HL-60 (cell line): ENCODE data around the gene PITPNC1.

Source experiments
- DNase-seq, 2 experiments: peaks; one replicate each; pipeline ENCODE4 v3.0.0-alpha.2; 2010 to 2020; ENCODE audit warnings: low read depth in 1 of 2, low spot score in 1 of 2
- H3K27ac ChIP-seq: fragments of 250-450 bp; sonication (Bioruptor Pico); replicated peaks from 2 replicates; pipeline ENCODE4 v1.5.1; 2020; ENCODE audit warnings: mild to moderate bottlenecking, moderate library complexity
- H3K27me3 ChIP-seq: fragments of 250-450 bp; sonication (Bioruptor Pico); 2 replicates; pipeline ENCODE4 v1.5.1; 2021; ENCODE audit warnings: mild to moderate bottlenecking, moderate library complexity; ENCODE audit not compliant: insufficient read depth, poor library complexity, severe bottlenecking
- H3K4me3 ChIP-seq: replicated peaks from 2 replicates; pipeline ENCODE4 v1.5.1; 2011; ENCODE audit warnings: mild to moderate bottlenecking, control low read depth, low read length; ENCODE audit not compliant: insufficient read depth
- GABPA ChIP-seq: IDR thresholded peaks from 2 replicates; pipeline ENCODE4 v1.6.1; 2012; ENCODE audit warnings: low read depth
- POLR2AphosphoS5 ChIP-seq: IDR thresholded peaks from 2 replicates; pipeline ENCODE4 v1.6.1; 2012; ENCODE audit warnings: low read depth
- SPI1 ChIP-seq: IDR thresholded peaks from 2 replicates; pipeline ENCODE4 v1.6.1; 2012; ENCODE audit warnings: low read depth, mild to moderate bottlenecking, borderline replicate concordance
- TF ChIP-seq, protein P1 (sequence below): IDR thresholded peaks from one replicate; pipeline ENCODE4 v1.5.1; 2011; ENCODE audit warnings: low read length, control low read depth, inconsistent platforms; ENCODE audit not compliant: insufficient read depth
- TF ChIP-seq, protein P2 (sequence below): IDR thresholded peaks from 2 replicates; pipeline ENCODE4 v1.6.1; 2012; ENCODE audit warnings: low read depth; ENCODE audit not compliant: insufficient replicate concordance

Gene PITPNC1

DNA sequence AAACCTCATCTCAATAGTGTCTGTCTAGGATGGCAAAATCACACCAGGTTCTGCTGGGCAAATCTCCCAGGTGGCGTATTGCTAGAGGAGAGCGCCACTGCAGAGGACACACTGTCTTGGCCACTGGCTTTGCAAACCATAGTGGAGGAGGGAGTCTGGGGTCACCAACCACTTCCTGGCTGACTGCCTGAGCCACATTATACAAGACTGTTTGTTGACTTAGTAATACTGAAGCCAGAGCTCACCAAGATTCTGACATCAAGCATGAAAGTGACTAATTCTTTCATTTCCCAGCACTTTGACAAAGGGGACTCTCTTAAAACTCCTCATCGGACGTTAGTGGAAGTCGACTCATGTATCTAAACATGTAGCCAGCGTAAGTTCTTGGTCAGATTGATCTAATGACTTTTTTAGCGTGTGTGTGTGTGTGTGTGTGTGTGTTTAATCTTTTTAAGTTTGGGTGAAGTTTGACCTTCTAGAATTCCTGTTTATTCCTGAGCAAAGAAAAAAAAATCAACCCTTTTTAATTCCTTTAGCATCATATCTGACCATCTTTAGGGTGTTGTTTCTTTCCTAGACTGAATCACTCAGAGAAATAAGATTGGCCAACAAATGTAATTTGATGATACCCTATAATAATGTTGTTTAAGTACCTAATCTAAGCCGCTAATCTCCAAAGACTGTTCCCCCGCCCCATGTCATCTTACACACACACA is 13.7 kb downstream of the PITPNC1 start:
- H3K27ac ChIP-seq = no peak overlapping the region
- DNase-seq = no peak
- no peaks in the 10 kb centered on the region for H3K27me3 ChIP-seq
- H3K4me3 ChIP-seq = no peak overlapping the region
- TF ChIP-seq POLR2AphosphoS5 (no peak), SPI1 (no peak), GABPA (no peak)
- TF ChIP-seq, protein P1, sequence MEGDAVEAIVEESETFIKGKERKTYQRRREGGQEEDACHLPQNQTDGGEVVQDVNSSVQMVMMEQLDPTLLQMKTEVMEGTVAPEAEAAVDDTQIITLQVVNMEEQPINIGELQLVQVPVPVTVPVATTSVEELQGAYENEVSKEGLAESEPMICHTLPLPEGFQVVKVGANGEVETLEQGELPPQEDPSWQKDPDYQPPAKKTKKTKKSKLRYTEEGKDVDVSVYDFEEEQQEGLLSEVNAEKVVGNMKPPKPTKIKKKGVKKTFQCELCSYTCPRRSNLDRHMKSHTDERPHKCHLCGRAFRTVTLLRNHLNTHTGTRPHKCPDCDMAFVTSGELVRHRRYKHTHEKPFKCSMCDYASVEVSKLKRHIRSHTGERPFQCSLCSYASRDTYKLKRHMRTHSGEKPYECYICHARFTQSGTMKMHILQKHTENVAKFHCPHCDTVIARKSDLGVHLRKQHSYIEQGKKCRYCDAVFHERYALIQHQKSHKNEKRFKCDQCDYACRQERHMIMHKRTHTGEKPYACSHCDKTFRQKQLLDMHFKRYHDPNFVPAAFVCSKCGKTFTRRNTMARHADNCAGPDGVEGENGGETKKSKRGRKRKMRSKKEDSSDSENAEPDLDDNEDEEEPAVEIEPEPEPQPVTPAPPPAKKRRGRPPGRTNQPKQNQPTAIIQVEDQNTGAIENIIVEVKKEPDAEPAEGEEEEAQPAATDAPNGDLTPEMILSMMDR = no peak
- TF ChIP-seq, protein P2, sequence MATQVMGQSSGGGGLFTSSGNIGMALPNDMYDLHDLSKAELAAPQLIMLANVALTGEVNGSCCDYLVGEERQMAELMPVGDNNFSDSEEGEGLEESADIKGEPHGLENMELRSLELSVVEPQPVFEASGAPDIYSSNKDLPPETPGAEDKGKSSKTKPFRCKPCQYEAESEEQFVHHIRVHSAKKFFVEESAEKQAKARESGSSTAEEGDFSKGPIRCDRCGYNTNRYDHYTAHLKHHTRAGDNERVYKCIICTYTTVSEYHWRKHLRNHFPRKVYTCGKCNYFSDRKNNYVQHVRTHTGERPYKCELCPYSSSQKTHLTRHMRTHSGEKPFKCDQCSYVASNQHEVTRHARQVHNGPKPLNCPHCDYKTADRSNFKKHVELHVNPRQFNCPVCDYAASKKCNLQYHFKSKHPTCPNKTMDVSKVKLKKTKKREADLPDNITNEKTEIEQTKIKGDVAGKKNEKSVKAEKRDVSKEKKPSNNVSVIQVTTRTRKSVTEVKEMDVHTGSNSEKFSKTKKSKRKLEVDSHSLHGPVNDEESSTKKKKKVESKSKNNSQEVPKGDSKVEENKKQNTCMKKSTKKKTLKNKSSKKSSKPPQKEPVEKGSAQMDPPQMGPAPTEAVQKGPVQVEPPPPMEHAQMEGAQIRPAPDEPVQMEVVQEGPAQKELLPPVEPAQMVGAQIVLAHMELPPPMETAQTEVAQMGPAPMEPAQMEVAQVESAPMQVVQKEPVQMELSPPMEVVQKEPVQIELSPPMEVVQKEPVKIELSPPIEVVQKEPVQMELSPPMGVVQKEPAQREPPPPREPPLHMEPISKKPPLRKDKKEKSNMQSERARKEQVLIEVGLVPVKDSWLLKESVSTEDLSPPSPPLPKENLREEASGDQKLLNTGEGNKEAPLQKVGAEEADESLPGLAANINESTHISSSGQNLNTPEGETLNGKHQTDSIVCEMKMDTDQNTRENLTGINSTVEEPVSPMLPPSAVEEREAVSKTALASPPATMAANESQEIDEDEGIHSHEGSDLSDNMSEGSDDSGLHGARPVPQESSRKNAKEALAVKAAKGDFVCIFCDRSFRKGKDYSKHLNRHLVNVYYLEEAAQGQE = no peak

DNA sequence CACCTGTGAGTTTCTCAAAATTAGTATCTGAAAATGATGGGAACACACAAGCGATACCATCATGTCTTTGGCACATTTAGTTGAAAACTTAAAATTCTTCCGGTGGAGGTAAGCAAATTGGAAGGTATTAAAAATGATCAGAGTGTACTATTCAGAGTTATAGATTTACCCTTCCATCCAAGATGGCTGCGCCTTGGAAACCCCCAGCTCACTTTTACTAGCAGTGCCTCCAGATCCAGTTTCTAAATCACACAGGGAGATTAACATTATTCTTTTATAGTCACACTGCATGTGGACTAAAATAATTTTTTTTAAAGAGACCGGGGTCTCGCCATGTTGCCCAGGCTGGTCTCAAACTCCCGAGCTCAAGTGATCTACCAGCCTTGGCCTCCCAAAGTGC is 15.0 kb downstream of the PITPNC1 start:
- DNase-seq = no peak
- H3K4me3 ChIP-seq = no peak overlapping the region
- H3K27me3 ChIP-seq = no peaks in the 10 kb centered on the region
- TF ChIP-seq POLR2AphosphoS5 (no peak), SPI1 (no peak), GABPA (no peak)
- TF ChIP-seq, protein P2 = no peak
- TF ChIP-seq, protein P1 = no peak
- no peak overlapping the region for H3K27ac ChIP-seq

DNA sequence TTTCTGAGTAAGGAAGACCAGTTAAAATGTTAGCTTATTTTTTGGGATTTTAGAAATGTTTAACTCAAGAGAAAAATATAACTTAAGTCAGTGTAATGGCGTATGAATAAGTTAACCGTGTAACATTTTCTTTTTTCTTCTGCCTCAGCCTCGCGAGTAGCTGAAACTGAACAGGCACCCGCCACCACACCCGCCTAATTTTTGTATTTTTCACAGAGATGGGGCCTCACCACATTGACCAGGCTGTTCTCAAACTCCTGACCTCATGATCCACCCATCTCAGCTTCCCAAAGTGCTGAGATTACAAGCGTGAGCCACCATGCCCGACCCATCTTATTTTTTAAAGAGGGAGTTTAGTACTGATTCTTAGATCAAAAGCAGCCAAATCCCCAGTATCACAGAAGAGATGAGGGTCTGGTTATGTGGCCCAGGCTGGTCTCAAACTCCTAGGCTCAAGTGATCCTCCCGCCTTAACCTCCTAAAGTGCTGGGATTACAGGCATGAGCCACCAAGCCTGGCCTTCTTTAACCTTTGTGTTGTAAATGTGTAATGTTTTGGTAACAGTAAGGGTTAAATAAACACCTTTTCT is 16.8 kb downstream of the PITPNC1 start:
- H3K27ac ChIP-seq = no peak overlapping the region
- H3K4me3 ChIP-seq = no peak overlapping the region
- TF ChIP-seq, protein P2 = no peak
- TF ChIP-seq SPI1 (no peak), GABPA (no peak), POLR2AphosphoS5 (no peak)
- TF ChIP-seq, protein P1 = no peak
- no peak for DNase-seq
- no peaks in the 10 kb centered on the region for H3K27me3 ChIP-seq
